HG03025 (cell line): ENCODE data around the gene ZNF493.

Source experiments
- ATAC-seq: cut with Tn5 transposase; IDR thresholded peaks from one replicate; pipeline ENCODE4 v1.9.1; 2021; ENCODE audit warnings: mild to moderate bottlenecking, moderate library complexity; ENCODE audit not compliant: unreplicated experiment, low FRiP score

Gene ZNF493

GRCh38 chr19:21460686-21461085 lies 63.8 kb downstream of the ZNF493 start:
- ATAC-seq, result no peak

GRCh38 chr19:21462540-21462939 lies 65.6 kb downstream of the ZNF493 start:
- no peak for ATAC-seq

- no peak for ATAC-seq
These were observed 66.6 kb downstream of the ZNF493 start for GRCh38 chr19:21463449-21464105.

GRCh38 chr19:21466627-21467026 lies 69.7 kb downstream of the ZNF493 start:
- ATAC-seq, result no peak

- no peak for ATAC-seq
These were observed 71.9 kb downstream of the ZNF493 start for GRCh38 chr19:21468791-21469190.

GRCh38 chr19:21472507-21472906 lies 75.6 kb downstream of the ZNF493 start:
- no peak for ATAC-seq

GRCh38 chr19:21474671-21475181 lies 77.8 kb downstream of the ZNF493 start:
- ATAC-seq, result no peak
